H1 (cell line): Measurements from ENCODE around the gene STARD9. TPM values are rescaled to one million over a fixed set of nuclear protein-coding genes. Genes with fewer than 3 reads are reported as not detected.

ENCODE experiments used
- CHD2 ChIP-seq: IDR thresholded peaks from 2 replicates; pipeline ENCODE4 v1.6.1; 2012; ENCODE audit warnings: low read length, improper control_type of control experiment
- CHD7 ChIP-seq: fragments of 300-600 bp; sonication (generic); IDR thresholded peaks from 2 replicates; pipeline ENCODE4 v1.7.1; 2012; ENCODE audit warnings: low read length, moderate library complexity, mild to moderate bottlenecking, inconsistent platforms; ENCODE audit not compliant: insufficient replicate concordance
- EP300 ChIP-seq, 2 experiments: IDR thresholded peaks; 1 replicate in 1 of 2; 2 replicates in 1 of 2; pipeline ENCODE4 v1.6.1; 2011 to 2012; ENCODE audit warnings: low read depth in 2 of 2, low read length in 2 of 2, mild to moderate bottlenecking in 2 of 2, borderline replicate concordance in 1 of 2, inconsistent platforms in 1 of 2, moderate library complexity in 1 of 2
- FOSL1 ChIP-seq: IDR thresholded peaks from 2 replicates; pipeline ENCODE4 v1.6.1; 2011; ENCODE audit warnings: mild to moderate bottlenecking, low read depth, low read length, moderate library complexity; ENCODE audit not compliant: insufficient read depth
- NRF1 ChIP-seq: IDR thresholded peaks from 2 replicates; pipeline ENCODE4 v1.6.1; 2011; ENCODE audit warnings: mild to moderate bottlenecking, low read depth, low read length, improper control_type of control experiment
- PHF8 ChIP-seq: fragments of 200-600 bp; sonication (generic); conservative IDR thresholded peaks from 2 replicates; pipeline ENCODE4 v1.7.1; 2012; ENCODE audit warnings: low read depth, mild to moderate bottlenecking, inconsistent platforms, low read length, moderate library complexity
- POLR2A ChIP-seq, 2 experiments: IDR thresholded peaks; 1 replicate in 1 of 2; 2 replicates in 1 of 2; pipeline ENCODE4 v1.6.1; 2011; ENCODE audit warnings: low read depth in 2 of 2, low read length in 2 of 2, mild to moderate bottlenecking in 2 of 2; ENCODE audit errors: control extremely low read depth in 1 of 2
- RFX5 ChIP-seq: IDR thresholded peaks from 2 replicates; pipeline ENCODE4 v1.6.1; 2011; ENCODE audit warnings: low read depth, low read length, improper control_type of control experiment, borderline replicate concordance
- RNF2 ChIP-seq: fragments of 200-900, 300-1000 bp; sonication (generic); IDR thresholded peaks from 2 replicates; pipeline ENCODE4 v1.7.1; 2016; ENCODE audit warnings: borderline replicate concordance, low read depth, mild to moderate bottlenecking, antibody characterized with exemption, low read length; ENCODE audit not compliant: poor library complexity, severe bottlenecking; ENCODE audit errors: missing control alignments
- SIRT6 ChIP-seq: IDR thresholded peaks from one replicate; pipeline ENCODE4 v1.7.1; 2012; ENCODE audit warnings: low read length, inconsistent platforms
- SP2 ChIP-seq: IDR thresholded peaks from 2 replicates; pipeline ENCODE4 v1.6.1; 2012; ENCODE audit warnings: mild to moderate bottlenecking, low read length, inconsistent platforms
- SP4 ChIP-seq: IDR thresholded peaks from 2 replicates; pipeline ENCODE4 v1.6.1; 2012; ENCODE audit warnings: low read length, inconsistent platforms
- TBP ChIP-seq: IDR thresholded peaks from 2 replicates; pipeline ENCODE4 v1.6.1; 2011; ENCODE audit warnings: low read depth, low read length, improper control_type of control experiment
- polyA plus RNA-seq, 7 experiments: library from polyadenylated mRNA; depleted of rRNA in 3 of 7; stranded (reverse) in 5 of 7; unstranded in 2 of 7; fragments of >200 nt in 5 of 7; fragments of 200-250 nt in 2 of 7; gene quantifications; 1 replicate in 5 of 7; 2 replicates in 1 of 7; 4 replicates in 1 of 7; pipeline versions ENCODE4 v1.2.1 to v1.2.3, GENCODE V29; 2011 to 2013; ENCODE audit warnings: missing spikeins in 2 of 7, mixed read lengths in 2 of 7
- total RNA-seq: library from RNA; stranded (reverse); fragmentation: NEBNext Ultra II Directional; extraction: Animal tissue kit (Norgen Biotek cat#: 25700); gene quantifications from 2 replicates; pipeline ENCODE4 v1.2.1, GENCODE V29; 2021

Gene STARD9
- total and polyA plus RNA-seq, 2 of the 8 experiments (the other 6 are each of a cell fraction or from before 2014, with no cell fraction given) = 2.8 to 7.0 TPM

GRCh38 chr15:42710662-42711061 lies 135.3 kb downstream of the STARD9 start (continued):
- no peak for TF ChIP-seq CHD7
- no peak for TF ChIP-seq FOSL1
- TF ChIP-seq POLR2A (IDR thresholded peaks at IDR 0.05; ENCODE audit: control extremely low read depth in 1 of 2, low read depth in 2 of 2, low read length in 2 of 2) = no peak
- TF ChIP-seq RNF2 = no peak
- no peak for TF ChIP-seq NRF1
- TF ChIP-seq EP300 (IDR thresholded peaks at IDR 0.05; ENCODE audit: borderline replicate concordance in 1 of 2, low read depth in 2 of 2, low read length in 2 of 2) = no peak
- no peak for TF ChIP-seq SP2
- TF ChIP-seq TBP = no peak
- no peak for TF ChIP-seq CHD2
- no peak for TF ChIP-seq RFX5
- TF ChIP-seq SP4 = no peak
- no peak for TF ChIP-seq SIRT6
- TF ChIP-seq PHF8 = no peak
